ENCODE data around the gene GSTM4. TPM values are rescaled to one million over a fixed set of nuclear protein-coding genes. Genes with fewer than 3 reads are reported as not detected.
"Not testable (repeated sequence)": the region's sequence is repeated elsewhere in the genome, so short reads cannot be mapped to it uniquely, and the experiment has no call there.

GSTM4 gene
- total RNA-seq, 1 donor = 8.7 TPM

GRCh38 chr1:109658533-109659042 lies 2.7 kb downstream of the GSTM4 start:
- no peak overlapping the region for H3K4me3 ChIP-seq (ENCODE audit: low read depth, low read length)
- TF ChIP-seq CTCF (IDR thresholded peaks at IDR 0.05; ENCODE audit: insufficient read depth, low read length) = no peak
- DNase-seq (ENCODE audit: low read depth) = no peak

- no peak for DNase-seq (ENCODE audit: low read depth)
- no peak for TF ChIP-seq CTCF (IDR thresholded peaks at IDR 0.05; ENCODE audit: insufficient read depth, low read length)
- H3K4me3 ChIP-seq (ENCODE audit: low read depth, low read length) = no peak overlapping the region
Measured at GRCh38 chr1:109659145-109659544, 3.2 kb downstream of the GSTM4 start.

- no peak for DNase-seq (ENCODE audit: low read depth)
- H3K4me3 ChIP-seq (ENCODE audit: low read depth, low read length) = no peak overlapping the region
Measured at GRCh38 chr1:109659997-109660690, 4.2 kb downstream of the GSTM4 start.

GRCh38 chr1:109660691-109661026 lies 4.8 kb downstream of the GSTM4 start:
- not testable (repeated sequence) for H3K4me3 ChIP-seq (ENCODE audit: low read depth, low read length); DNase-seq (ENCODE audit: low read depth)

More at GRCh38 chr1:109659997-109660690, 4.2 kb downstream of the GSTM4 start:
- TF ChIP-seq CTCF (IDR thresholded peaks at IDR 0.05; ENCODE audit: insufficient read depth, low read length) = no peak

- DNase-seq (ENCODE audit: low read depth) = no peak
- H3K4me3 ChIP-seq (ENCODE audit: low read depth, low read length) = no peak overlapping the region
- TF ChIP-seq CTCF (IDR thresholded peaks at IDR 0.05; ENCODE audit: insufficient read depth, low read length) = no peak
Measured at GRCh38 chr1:109661391-109661790, 5.5 kb downstream of the GSTM4 start.

- no peak for TF ChIP-seq CTCF (IDR thresholded peaks at IDR 0.05; ENCODE audit: insufficient read depth, low read length)
- DNase-seq (ENCODE audit: low read depth) = no peak
- H3K4me3 ChIP-seq (ENCODE audit: low read depth, low read length) = no peak overlapping the region
Measured at GRCh38 chr1:109664671-109665070, 8.8 kb downstream of the GSTM4 start.

GRCh38 chr1:109667452-109668122 lies 11.7 kb downstream of the GSTM4 start, which contains the start of gene GSTM2:
TSS of gene GSTM2 (plus strand) at chr1:109668057. CDS start at chr1:109668116, 59 bp downstream.
- peak; percentile 77 for DNase-seq (ENCODE audit: low read depth)
- TF ChIP-seq CTCF (IDR thresholded peaks at IDR 0.05; ENCODE audit: insufficient read depth, low read length) = no peak
- H3K4me3 ChIP-seq (ENCODE audit: low read depth, low read length) = peak within 1 kb of the TSS; percentile 66

All from fibroblast of the aortic adventitia (primary cell).